IMR-90 (cell line): ENCODE results near the gene CCDC181. TPM values are rescaled to one million over a fixed set of nuclear protein-coding genes. Genes with fewer than 3 reads are reported as not detected.

Experiments used
- ATAC-seq: fragments of 200-7000 bp; cut with Tn5 transposase; 2 replicates; pipeline ENCODE4 v1.9.1; 2020; ENCODE audit warnings: low read depth, mild to moderate bottlenecking, moderate library complexity
- BruUV-seq: library from RNA; stranded (reverse); fragments of 400-500 nt; replicated peaks from 2 replicates; lab custom pipeline; 2021; lab: Mats Ljungman, UMichigan
- CTCF ChIA-PET: fragments of 300-600 bp; formaldehyde crosslinking; extraction: SDS; loops from one replicate; lab custom pipeline; 2021; ENCODE audit warnings: antibody characterized with exemption; lab: Yijun Ruan, JAX
- POLR2A ChIA-PET: fragments of 300-600 bp; sonication (Branson Sonifier 250); formaldehyde crosslinking; loops from one replicate; lab custom pipeline; 2022; ENCODE audit warnings: antibody characterized with exemption; ENCODE audit not compliant: unreplicated experiment; lab: Charles Lee
- DNase-seq: peaks from one replicate; pipeline ENCODE4 v3.0.0; 2013
- H2AFZ ChIP-seq: replicated peaks from 2 replicates; pipeline ENCODE3; 2013; ENCODE audit warnings: low read length, mild to moderate bottlenecking; ENCODE audit not compliant: poor library complexity
- H2AK5ac ChIP-seq: 2 replicates; pipeline ENCODE4 v1.6.1; 2013; ENCODE audit warnings: low read depth, low read length, inconsistent platforms
- H2AK9ac ChIP-seq: replicated peaks from 2 replicates; pipeline ENCODE3; 2013; ENCODE audit warnings: mild to moderate bottlenecking, low read depth, low read length, moderate library complexity; ENCODE audit not compliant: poor library complexity
- H2BK120ac ChIP-seq: 2 replicates; pipeline ENCODE4 v1.6.1; 2013; ENCODE audit warnings: low read depth, low read length, inconsistent platforms
- H2BK15ac ChIP-seq: 3 replicates; pipeline ENCODE4 v1.6.1; 2013; ENCODE audit warnings: low read depth, low read length, inconsistent platforms
- H2BK20ac ChIP-seq: 2 replicates; pipeline ENCODE4 v1.6.1; 2013; ENCODE audit warnings: low read depth, mild to moderate bottlenecking, inconsistent platforms, low read length, moderate library complexity
- H2BK5ac ChIP-seq: 2 replicates; pipeline ENCODE4 v1.6.1; 2013; ENCODE audit warnings: mild to moderate bottlenecking, low read depth, low read length, inconsistent platforms; ENCODE audit not compliant: poor library complexity, severe bottlenecking
- H3K14ac ChIP-seq: replicated peaks from 2 replicates; pipeline ENCODE4 v1.6.1; 2013; ENCODE audit warnings: low read depth, low read length, inconsistent platforms
- H3K18ac ChIP-seq: 2 replicates; pipeline ENCODE4 v1.6.1; 2013; ENCODE audit warnings: low read depth, low read length, control low read depth
- H3K23ac ChIP-seq: 2 replicates; pipeline ENCODE4 v1.6.1; 2013; ENCODE audit warnings: low read depth, low read length, inconsistent platforms
- H3K27ac ChIP-seq: 2 replicates; pipeline ENCODE4 v1.5.1; 2013; ENCODE audit warnings: mild to moderate bottlenecking, control low read depth, low read length; ENCODE audit not compliant: insufficient read depth
- H3K27me3 ChIP-seq: 2 replicates; pipeline ENCODE4 v1.6.1; 2013; ENCODE audit warnings: low read length; ENCODE audit not compliant: control insufficient read depth, insufficient read depth
- H3K36me3 ChIP-seq: 2 replicates; pipeline ENCODE4 v1.6.1; 2013; ENCODE audit warnings: low read length, mixed read lengths; ENCODE audit not compliant: control insufficient read depth, insufficient read depth
- H3K4ac ChIP-seq: 2 replicates; pipeline ENCODE4 v1.6.1; 2013; ENCODE audit warnings: low read depth, low read length, inconsistent platforms
- H3K4me1 ChIP-seq: 2 replicates; pipeline ENCODE4 v1.6.1; 2013; ENCODE audit warnings: low read length, mixed read lengths; ENCODE audit not compliant: control insufficient read depth, insufficient read depth
- H3K4me2 ChIP-seq: 2 replicates; pipeline ENCODE4 v1.6.1; 2013; ENCODE audit warnings: low read depth, mild to moderate bottlenecking, control low read depth, low read length, moderate library complexity
- H3K4me3 ChIP-seq: 2 replicates; pipeline ENCODE4 v1.5.1; 2013; ENCODE audit warnings: low read depth, mild to moderate bottlenecking, control low read depth, low read length, moderate library complexity; ENCODE audit not compliant: insufficient read depth
- H3K56ac ChIP-seq: 2 replicates; pipeline ENCODE4 v1.6.1; 2013; ENCODE audit warnings: low read length, inconsistent platforms; ENCODE audit not compliant: insufficient read depth; ENCODE audit errors: extremely low read depth
- H3K79me1 ChIP-seq, 2 experiments: 2 replicates each; pipeline ENCODE4 v1.6.1; 2013; ENCODE audit warnings: low read length in 2 of 2, inconsistent platforms in 1 of 2, low read depth in 1 of 2
- H3K9ac ChIP-seq: 2 replicates; pipeline ENCODE4 v1.6.1; 2013; ENCODE audit warnings: low read depth, low read length, control low read depth
- H3K9me1 ChIP-seq: 2 replicates; pipeline ENCODE4 v1.6.1; 2013; ENCODE audit warnings: low read length, inconsistent platforms; ENCODE audit not compliant: insufficient read depth
- H3K9me3 ChIP-seq: 2 replicates; pipeline ENCODE4 v1.6.1; 2013; ENCODE audit warnings: low read length; ENCODE audit not compliant: control insufficient read depth, insufficient read depth
- H4K20me1 ChIP-seq: 2 replicates; pipeline ENCODE4 v1.6.1; 2013; ENCODE audit warnings: low read length, inconsistent platforms; ENCODE audit not compliant: insufficient read depth
- H4K5ac ChIP-seq: 2 replicates; pipeline ENCODE4 v1.6.1; 2013; ENCODE audit warnings: mild to moderate bottlenecking, low read depth, low read length, control low read depth
- H4K8ac ChIP-seq, 2 experiments: 2 replicates each; pipeline ENCODE4 v1.6.1; 2013; ENCODE audit warnings: low read depth in 2 of 2, low read length in 2 of 2, control low read depth in 1 of 2, inconsistent platforms in 1 of 2
- H4K91ac ChIP-seq: 2 replicates; pipeline ENCODE4 v1.6.1; 2013; ENCODE audit warnings: low read depth, low read length, inconsistent platforms; ENCODE audit not compliant: insufficient read depth
- BHLHE40 ChIP-seq: fragments of 150-350 bp; IDR thresholded peaks from 2 replicates; pipeline ENCODE4 v1.6.1; 2016; ENCODE audit warnings: mild to moderate bottlenecking, low read depth, low read length
- CHD1 ChIP-seq: IDR thresholded peaks from 2 replicates; pipeline ENCODE4 v1.6.1; 2012; ENCODE audit warnings: low read depth, low read length, improper control_type of control experiment
- ELK1 ChIP-seq: fragments of 150-350 bp; IDR thresholded peaks from 2 replicates; pipeline ENCODE4 v1.6.1; 2016; ENCODE audit warnings: low read depth, mild to moderate bottlenecking, low read length, moderate library complexity, borderline replicate concordance
- MAFK ChIP-seq: IDR thresholded peaks from 2 replicates; pipeline ENCODE4 v1.6.1; 2012; ENCODE audit warnings: low read depth, low read length, improper control_type of control experiment
- MXI1 ChIP-seq: IDR thresholded peaks from 2 replicates; pipeline ENCODE4 v1.6.1; 2012; ENCODE audit warnings: low read depth, mild to moderate bottlenecking, low read length, moderate library complexity, borderline replicate concordance
- NFE2L2 ChIP-seq: fragments of 150-350 bp; IDR thresholded peaks from 2 replicates; pipeline ENCODE4 v1.6.1; 2016; ENCODE audit warnings: low read depth, mild to moderate bottlenecking, low read length
- POLR2A ChIP-seq: IDR thresholded peaks from 2 replicates; pipeline ENCODE4 v1.6.1; 2012; ENCODE audit warnings: mild to moderate bottlenecking, low read depth, low read length
- RCOR1 ChIP-seq: IDR thresholded peaks from 2 replicates; pipeline ENCODE4 v1.6.1; 2012; ENCODE audit warnings: mild to moderate bottlenecking, low read length, improper control_type of control experiment; ENCODE audit not compliant: insufficient replicate concordance
- RFX5 ChIP-seq: IDR thresholded peaks from 2 replicates; pipeline ENCODE4 v1.8.0; 2012; ENCODE audit warnings: low read depth, mild to moderate bottlenecking, low read length, moderate library complexity
- SMC3 ChIP-seq: fragments of 150-350 bp; IDR thresholded peaks from 2 replicates; pipeline ENCODE4 v1.6.1; 2016; ENCODE audit warnings: low read depth, mild to moderate bottlenecking, antibody characterized with exemption, low read length, moderate library complexity
- WGBS, 2 experiments: methylation state at CpG; one replicate each; pipeline versions ENCODE4 v1.1.5 to v1.1.7; 2013; ENCODE audit warnings: missing lambda C conversion rate in 2 of 2; ENCODE audit not compliant: insufficient read length in 1 of 2; ENCODE audit errors: extremely low coverage in 2 of 2; 5-methylcytosine and 5-hydroxymethylcytosine counted together
- dilution Hi-C: fragments of 300-500 bp; cut with HindIII; formaldehyde crosslinking; loops from one replicate; pipeline ENCODE4 v1.14.3; 2018; ENCODE audit warnings: low sequenced_read_pairs; ENCODE audit not compliant: unreplicated experiment
- in situ Hi-C: fragments of 300-500 bp; cut with MboI; formaldehyde crosslinking; loops from 3 replicates; pipeline ENCODE4 v1.14.3; 2019; ENCODE audit warnings: low sequenced_read_pairs, inconsistent platforms, mixed read lengths
- intact Hi-C: fragments of 100-400 bp; cut with micrococcal nuclease; formaldehyde crosslinking; loops from 2 replicates; pipeline ENCODE4 v1.10.0; 2022
- polyA plus RNA-seq, 3 experiments: library from polyadenylated mRNA; depleted of rRNA; stranded (reverse); fragments of >200 nt; gene quantifications; 2 replicates each; pipeline ENCODE4 v1.2.3, GENCODE V29; 2012; ENCODE audit warnings: low replicate concordance in 1 of 3
- total RNA-seq: library from RNA; depleted of rRNA; stranded (reverse); fragments of >200 nt; gene quantifications from 2 replicates; pipeline ENCODE4 v1.2.3, GENCODE V29; 2012

Gene CCDC181
- total and polyA plus RNA-seq, 2 of the 4 experiments (the other 2 are of a cell fraction) = 0.03 TPM; not detected in 1

- Histone ChIP-seq H3K4me3 (no peak overlapping the region), H3K27me3 (no peaks in the 10 kb centered on the region), H4K20me1 (no peaks in the 10 kb centered on the region), H2BK5ac (no peak overlapping the region), H4K8ac (no peak overlapping the region), H2BK20ac (no peak overlapping the region), H4K5ac (no peak overlapping the region), H3K23ac (no peak overlapping the region), H3K4me1 (no peaks in the 10 kb centered on the region), H3K18ac (no peak overlapping the region), H3K9me1 (no peaks in the 10 kb centered on the region), H3K9ac (no peak overlapping the region), H3K36me3 (no peaks in the 10 kb centered on the region), H2AK5ac (no peak overlapping the region), H2BK15ac (no peak overlapping the region), H3K14ac (no peak overlapping the region), H2BK120ac (no peak overlapping the region), H2AFZ (no peak overlapping the region), H2AK9ac (no peak overlapping the region), H3K27ac (no peak overlapping the region), H3K9me3 (no peaks in the 10 kb centered on the region), H3K4ac (no peak overlapping the region), H4K91ac (no peak overlapping the region), H3K4me2 (no peak overlapping the region), H3K79me1 (no peaks in the 10 kb centered on the region), H3K56ac (no peak overlapping the region)
- dilution Hi-C loops = no loop called here
- no CpG with 5 or more reads among the region's 3 CpGs for WGBS, 2 experiments
- TF ChIP-seq ELK1 (no peak), SMC3 (no peak), RFX5 (no peak), MXI1 (no peak), NFE2L2 (no peak), RCOR1 (no peak), POLR2A (no peak), BHLHE40 (no peak), CHD1 (no peak), MAFK (no peak)
- ChIA-PET POLR2A (no interaction called here), CTCF (no interaction called here)
- no peak for DNase-seq
- no peak for ATAC-seq
- in situ Hi-C loops = no loop called here
- BruUV-seq = no TSS peak
- intact Hi-C loops = no loop called here
These were observed 16.6 kb upstream of the CCDC181 start for GRCh38 chr1:169443923-169444322.
